ENCODE data around the gene CNGA1. TPM values are rescaled to one million over a fixed set of nuclear protein-coding genes. Genes with fewer than 3 reads are reported as not detected.
"Not testable (repeated sequence)": the region's sequence is repeated elsewhere in the genome, so short reads cannot be mapped to it uniquely, and the experiment has no call there.

The CNGA1 gene
- total RNA-seq, 3 donors from 2014 or later = 1.9 to 5.1 (median 2.3) TPM

- TF ChIP-seq POLR2A (IDR thresholded peaks at IDR 0.05) (no peak), CTCF (IDR thresholded peaks at IDR 0.05) (no peak), POLR2AphosphoS5 (IDR thresholded peaks at IDR 0.05) (no peak)
- Histone ChIP-seq H3K27me3 (no peaks in the 10 kb centered on the region), H3K4me3 (no peak overlapping the region), H3K27ac (no peak overlapping the region), H3K9me3 (no peaks in the 10 kb centered on the region), H3K36me3 (no peaks in the 10 kb centered on the region), H3K4me1 (no peaks in the 10 kb centered on the region)
- no peak for DNase-seq (ENCODE audit: low spot score in 2 of 2)
- intact Hi-C loops (cut with DNase I; ENCODE audit: low total_unique reads) = no loop called here
Measured at GRCh38 chr4:47936336-47936735, 80.1 kb downstream of the CNGA1 start.

GRCh38 chr4:47933840-47934239, 82.6 kb downstream of the CNGA1 start:
- Histone ChIP-seq H3K27ac (no peak overlapping the region), H3K4me1 (no peaks in the 10 kb centered on the region), H3K27me3 (no peaks in the 10 kb centered on the region), H3K9me3 (no peaks in the 10 kb centered on the region), H3K36me3 (no peaks in the 10 kb centered on the region), H3K4me3 (no peak overlapping the region)
- intact Hi-C loops (cut with DNase I; ENCODE audit: low total_unique reads) = no loop called here
- no peak for TF ChIP-seq POLR2A (IDR thresholded peaks at IDR 0.05)
- TF ChIP-seq POLR2AphosphoS5 (IDR thresholded peaks at IDR 0.05) = no peak
- peak in 2 of 3 donors; percentile 39 to 56 for TF ChIP-seq CTCF (IDR thresholded peaks at IDR 0.05)
- no peak for DNase-seq (ENCODE audit: low spot score in 2 of 2)

GRCh38 chr4:47930971-47931804, 85.3 kb downstream of the CNGA1 start:
- no peak overlapping the region for H3K27ac ChIP-seq

GRCh38 chr4:47929682-47930201, 86.7 kb downstream of the CNGA1 start:
- H3K36me3 ChIP-seq = no peaks in the 10 kb centered on the region
- H3K4me3 ChIP-seq = no peak overlapping the region
- no peaks in the 10 kb centered on the region for H3K9me3 ChIP-seq
- no peak for DNase-seq (ENCODE audit: low spot score in 2 of 2)
- H3K27me3 ChIP-seq = no peaks in the 10 kb centered on the region
- H3K4me1 ChIP-seq = no peaks in the 10 kb centered on the region
- H3K27ac ChIP-seq = no peak overlapping the region
- intact Hi-C loops (cut with DNase I; ENCODE audit: low total_unique reads) = loop anchor here (10.0 kb wide), 1 partner anchor 245 kb away; no protein-coding TSS in a partner anchor
- no peak for TF ChIP-seq CTCF (IDR thresholded peaks at IDR 0.05)
- no peak for TF ChIP-seq POLR2A (IDR thresholded peaks at IDR 0.05)

More at GRCh38 chr4:47930971-47931804, 85.3 kb downstream of the CNGA1 start:
- DNase-seq (ENCODE audit: low spot score in 2 of 2) = no peak
- no peak for TF ChIP-seq POLR2A (IDR thresholded peaks at IDR 0.05)
- no peak for TF ChIP-seq CTCF (IDR thresholded peaks at IDR 0.05)
- TF ChIP-seq POLR2AphosphoS5 (IDR thresholded peaks at IDR 0.05) = no peak
- intact Hi-C loops (cut with DNase I; ENCODE audit: low total_unique reads) = no loop called here
- H3K27me3 ChIP-seq = no peaks in the 10 kb centered on the region
- no peaks in the 10 kb centered on the region for H3K9me3 ChIP-seq
- no peaks in the 10 kb centered on the region for H3K36me3 ChIP-seq
- H3K4me3 ChIP-seq = no peak overlapping the region
- H3K4me1 ChIP-seq = no peaks in the 10 kb centered on the region

- H3K4me1 ChIP-seq = no peaks in the 10 kb centered on the region
- H3K9me3 ChIP-seq = no peaks in the 10 kb centered on the region
- DNase-seq (ENCODE audit: low spot score in 2 of 2) = no peak
- peak overlapping the region in 2 of 3 donors; percentile 21 to 54 for H3K4me3 ChIP-seq
- intact Hi-C loops (cut with DNase I; ENCODE audit: low total_unique reads) = loop anchor here (10.0 kb wide), 1 partner anchor 242 kb away; no protein-coding TSS in a partner anchor
- H3K27ac ChIP-seq = no peak overlapping the region
- H3K27me3 ChIP-seq = no peaks in the 10 kb centered on the region
- no peaks in the 10 kb centered on the region for H3K36me3 ChIP-seq
- peak in 2 of 3 donors; percentile 25 to 34 for TF ChIP-seq CTCF (IDR thresholded peaks at IDR 0.05)
- TF ChIP-seq POLR2AphosphoS5 (IDR thresholded peaks at IDR 0.05) = no peak
- TF ChIP-seq POLR2A (IDR thresholded peaks at IDR 0.05) = no peak
Measured at GRCh38 chr4:47926667-47927258, 89.7 kb downstream of the CNGA1 start.

GRCh38 chr4:47923261-47923608, 93.2 kb downstream of the CNGA1 start:
- not testable (repeated sequence) for H3K27ac ChIP-seq; H3K4me1 ChIP-seq; H3K27me3 ChIP-seq; H3K9me3 ChIP-seq; DNase-seq (ENCODE audit: low spot score in 2 of 2); H3K4me3 ChIP-seq; H3K36me3 ChIP-seq
- intact Hi-C loops (cut with DNase I; ENCODE audit: low total_unique reads) = loop anchor here (10.0 kb wide), 1 partner anchor 238 kb away; no protein-coding TSS in a partner anchor

GRCh38 chr4:47922436-47923260, 93.8 kb downstream of the CNGA1 start:
- intact Hi-C loops (cut with DNase I; ENCODE audit: low total_unique reads) = loop anchor here (10.0 kb wide), 1 partner anchor 238 kb away; no protein-coding TSS in a partner anchor
- not testable (repeated sequence) for H3K4me3 ChIP-seq; DNase-seq (ENCODE audit: low spot score in 2 of 2); H3K36me3 ChIP-seq; H3K9me3 ChIP-seq; H3K27me3 ChIP-seq; H3K4me1 ChIP-seq; H3K27ac ChIP-seq
